Measurements from ENCODE around the gene INAFM2.
A peak's percentile ranks its signal among the peaks of the same experiment; 100 is the strongest.

The INAFM2 gene

GRCh38 chr15:40353697-40354096 lies 30.2 kb downstream of the INAFM2 start:
- DNase-seq (ENCODE audit: low read depth), result no peak
- no peak for TF ChIP-seq CTCF (conservative IDR thresholded peaks at IDR 0.05; ENCODE audit: control insufficient read depth, insufficient read depth, low read depth, low read length)
- no peak overlapping the region for H3K4me3 ChIP-seq (ENCODE audit: control insufficient read depth, low read depth, low read length)

GRCh38 chr15:40354408-40355171 lies 31.1 kb downstream of the INAFM2 start:
- DNase-seq (ENCODE audit: low read depth), result peak; percentile 36
- no peak overlapping the region for H3K4me3 ChIP-seq (ENCODE audit: control insufficient read depth, low read depth, low read length)
- TF ChIP-seq CTCF (conservative IDR thresholded peaks at IDR 0.05; ENCODE audit: control insufficient read depth, insufficient read depth, low read depth, low read length), result peak; percentile 63

- no peak for DNase-seq (ENCODE audit: low read depth)
- no peak for TF ChIP-seq CTCF (conservative IDR thresholded peaks at IDR 0.05; ENCODE audit: control insufficient read depth, insufficient read depth, low read depth, low read length)
These were observed 32.6 kb downstream of the INAFM2 start for GRCh38 chr15:40355976-40356585.

GRCh38 chr15:40357246-40357645 lies 33.8 kb downstream of the INAFM2 start:
- no peak overlapping the region for H3K4me3 ChIP-seq (ENCODE audit: control insufficient read depth, low read depth, low read length)

More at GRCh38 chr15:40355976-40356585, 32.6 kb downstream of the INAFM2 start:
- no peak overlapping the region for H3K4me3 ChIP-seq (ENCODE audit: control insufficient read depth, low read depth, low read length)

GRCh38 chr15:40357723-40358470 lies 34.4 kb downstream of the INAFM2 start, which contains the start of gene DISP2:
DISP2 (plus strand) TSS chr15:40358219; CDS start chr15:40358322, 103 bp downstream.
- H3K4me3 ChIP-seq (ENCODE audit: control insufficient read depth, low read depth, low read length), result peak within 1 kb of the TSS; percentile 43
- DNase-seq (ENCODE audit: low read depth), result peak; percentile 60
- no peak for TF ChIP-seq CTCF (conservative IDR thresholded peaks at IDR 0.05; ENCODE audit: control insufficient read depth, insufficient read depth, low read depth, low read length)

More at GRCh38 chr15:40357246-40357645, 33.8 kb downstream of the INAFM2 start:
- DNase-seq (ENCODE audit: low read depth), result no peak
- TF ChIP-seq CTCF (conservative IDR thresholded peaks at IDR 0.05; ENCODE audit: control insufficient read depth, insufficient read depth, low read depth, low read length), result no peak

GRCh38 chr15:40358471-40359353 lies 35.2 kb downstream of the INAFM2 start:
- TF ChIP-seq CTCF (conservative IDR thresholded peaks at IDR 0.05; ENCODE audit: control insufficient read depth, insufficient read depth, low read depth, low read length), result no peak
- no peak for DNase-seq (ENCODE audit: low read depth)

More at GRCh38 chr15:40358471-40359353, 35.2 kb downstream of the INAFM2 start:
- peak overlapping the region; percentile 33 for H3K4me3 ChIP-seq (ENCODE audit: control insufficient read depth, low read depth, low read length)
